Mesenchymal stem cell (in vitro differentiated cells and primary cell): Measurements from ENCODE around the gene RAB11FIP4.

Source experiments
- DNase-seq: peaks from one replicate; pipeline ENCODE4 v3.0.0-alpha.2; 2013
- H2AFZ ChIP-seq: one replicate; pipeline ENCODE4 v1.6.1; 2013; ENCODE audit warnings: low read depth, mild to moderate bottlenecking, control low read depth, inconsistent platforms, low read length, moderate library complexity
- H2AK5ac ChIP-seq: 2 replicates; pipeline ENCODE4 v1.6.1; 2013; ENCODE audit warnings: low read length, moderate library complexity, mild to moderate bottlenecking, inconsistent platforms; ENCODE audit not compliant: severe bottlenecking
- H2BK120ac ChIP-seq: one replicate; pipeline ENCODE4 v1.6.1; 2013; ENCODE audit warnings: low read depth, mild to moderate bottlenecking, inconsistent platforms, low read length, moderate library complexity
- H2BK12ac ChIP-seq, 2 experiments: one replicate each; pipeline ENCODE4 v1.6.1; 2013; ENCODE audit warnings: inconsistent platforms in 2 of 2, low read length in 2 of 2, mild to moderate bottlenecking in 2 of 2, moderate library complexity in 2 of 2, control low read depth in 1 of 2
- H2BK15ac ChIP-seq: one replicate; pipeline ENCODE4 v1.6.1; 2013; ENCODE audit warnings: mild to moderate bottlenecking, low read depth, inconsistent platforms; ENCODE audit not compliant: poor library complexity, severe bottlenecking
- H2BK5ac ChIP-seq: 2 replicates; pipeline ENCODE4 v1.6.1; 2013; ENCODE audit warnings: low read depth, mild to moderate bottlenecking, low read length, control low read depth, inconsistent platforms; ENCODE audit not compliant: poor library complexity, severe bottlenecking
- H3K14ac ChIP-seq, 2 experiments: one replicate each; pipeline ENCODE4 v1.6.1; 2013; ENCODE audit warnings: inconsistent platforms in 2 of 2, low read length in 2 of 2, control low read depth in 1 of 2, mild to moderate bottlenecking in 1 of 2, moderate library complexity in 1 of 2
- H3K18ac ChIP-seq, 2 experiments: one replicate each; pipeline ENCODE4 v1.6.1; 2013; ENCODE audit warnings: inconsistent platforms in 2 of 2, low read length in 2 of 2, control low read depth in 1 of 2, low read depth in 1 of 2, mild to moderate bottlenecking in 1 of 2
- H3K23ac ChIP-seq, 2 experiments: one replicate each; pipeline ENCODE4 v1.6.1; 2013; ENCODE audit warnings: inconsistent platforms in 2 of 2, low read length in 2 of 2, mild to moderate bottlenecking in 2 of 2, moderate library complexity in 2 of 2, control low read depth in 1 of 2
- H3K27ac ChIP-seq: 2 replicates; pipeline ENCODE4 v1.5.1; 2013; ENCODE audit warnings: mild to moderate bottlenecking, moderate library complexity, low read length, control low read depth, inconsistent platforms; ENCODE audit not compliant: poor library complexity, severe bottlenecking
- H3K27me3 ChIP-seq, 2 experiments: 2 replicates each; pipeline versions ENCODE4 v1.6.1 to v1.7.0; 2013; ENCODE audit warnings: low read length in 2 of 2, mild to moderate bottlenecking in 2 of 2, moderate library complexity in 2 of 2, control low read depth in 1 of 2, inconsistent platforms in 1 of 2; ENCODE audit not compliant: control insufficient read depth in 1 of 2, insufficient read depth in 1 of 2
- H3K36me3 ChIP-seq, 2 experiments: 2 replicates each; pipeline versions ENCODE4 v1.6.1 to v1.7.0; 2013; ENCODE audit warnings: low read length in 2 of 2, control low read depth in 1 of 2, inconsistent platforms in 1 of 2, low read depth in 1 of 2, mild to moderate bottlenecking in 1 of 2; ENCODE audit not compliant: insufficient read depth in 2 of 2, control insufficient read depth in 1 of 2
- H3K4ac ChIP-seq, 2 experiments: one replicate each; pipeline ENCODE4 v1.6.1; 2013; ENCODE audit warnings: inconsistent platforms in 2 of 2, low read length in 2 of 2, mild to moderate bottlenecking in 2 of 2, moderate library complexity in 2 of 2, control low read depth in 1 of 2, low read depth in 1 of 2
- H3K4me1 ChIP-seq: 2 replicates; pipeline ENCODE4 v1.6.1; 2013; ENCODE audit warnings: low read depth, low read length, control low read depth; ENCODE audit not compliant: control insufficient read depth, insufficient read depth
- H3K4me2 ChIP-seq: 2 replicates; pipeline ENCODE4 v1.6.1; 2013; ENCODE audit warnings: low read length, mild to moderate bottlenecking, inconsistent platforms; ENCODE audit not compliant: poor library complexity, severe bottlenecking
- H3K4me3 ChIP-seq, 2 experiments: 2 replicates each; pipeline versions ENCODE4 v1.5.1 to v1.7.0; 2013; ENCODE audit warnings: low read length in 2 of 2, mild to moderate bottlenecking in 2 of 2, control low read depth in 1 of 2, low read depth in 1 of 2; ENCODE audit not compliant: insufficient read depth in 1 of 2
- H3K79me1 ChIP-seq: replicated peaks from 2 replicates; pipeline ENCODE4 v1.6.1; 2013; ENCODE audit warnings: mild to moderate bottlenecking, control low read depth, low read length, inconsistent platforms; ENCODE audit not compliant: poor library complexity, severe bottlenecking
- H3K9ac ChIP-seq: 2 replicates; pipeline ENCODE4 v1.7.0; 2013; ENCODE audit warnings: mild to moderate bottlenecking, low read length, moderate library complexity
- H3K9me3 ChIP-seq: 2 replicates; pipeline ENCODE4 v1.7.0; 2013; ENCODE audit warnings: mild to moderate bottlenecking, low read length; ENCODE audit not compliant: control insufficient read depth
- H4K8ac ChIP-seq: one replicate; pipeline ENCODE4 v1.6.1; 2013; ENCODE audit warnings: inconsistent platforms, mild to moderate bottlenecking, low read length, moderate library complexity
- H4K91ac ChIP-seq: one replicate; pipeline ENCODE4 v1.6.1; 2013; ENCODE audit warnings: mild to moderate bottlenecking, low read length, inconsistent platforms
- whole genome bisulfite sequencing: methylation state at CpG from one replicate; pipeline ENCODE4 v1.1.7; 2013; ENCODE audit warnings: mixed read lengths; 5-methylcytosine and 5-hydroxymethylcytosine counted together

RAB11FIP4 gene

GRCh38 chr17:31487063-31487647 is 95.7 kb downstream of the RAB11FIP4 start:
- Histone ChIP-seq H2BK15ac (no peak overlapping the region), H3K9ac (no peak overlapping the region), H3K23ac (peak overlapping the region in 1 of 2 experiments; percentile 90), H3K79me1 (no peaks in the 10 kb centered on the region), H3K36me3 (no peaks in the 10 kb centered on the region), H2BK12ac (no peak overlapping the region), H3K4me1 (peaks cover 11% of the 10 kb centered on the region), H3K18ac (peak overlapping the region in 1 of 2 experiments; percentile 49), H3K4me3 (peak overlapping the region in 1 of 2 experiments; percentile 55), H3K14ac (peak overlapping the region in 1 of 2 experiments; percentile 47), H3K27ac (no peak overlapping the region), H4K8ac (no peak overlapping the region), H2AK5ac (no peak overlapping the region), H3K4me2 (peak overlapping the region; percentile 89), H4K91ac (no peak overlapping the region), H2AFZ (peak overlapping the region; percentile 70), H3K27me3 (peaks cover 79 to 89% of the 10 kb centered on the region in 2 experiments), H3K4ac (no peak overlapping the region), H2BK120ac (no peak overlapping the region), H2BK5ac (no peak overlapping the region), H3K9me3 (no peaks in the 10 kb centered on the region)
- DNase-seq, result no peak
- 27% methylated on average over 15 of the region's 17 CpGs for WGBS

- no peaks in the 10 kb centered on the region for H3K9me3 ChIP-seq
- H3K23ac ChIP-seq, result no peak overlapping the region
- no peak overlapping the region for H4K91ac ChIP-seq
- H3K18ac ChIP-seq, result peak overlapping the region in 1 of 2 experiments; percentile 49
- H3K4me2 ChIP-seq, result peak overlapping the region; percentile 89
- peaks cover 80 to 89% of the 10 kb centered on the region in 2 experiments for H3K27me3 ChIP-seq
- H3K9ac ChIP-seq, result no peak overlapping the region
- H2BK5ac ChIP-seq, result no peak overlapping the region
- peak overlapping the region in 1 of 2 experiments; percentile 47 for H3K14ac ChIP-seq
- no peak overlapping the region for H2AK5ac ChIP-seq
- H2BK15ac ChIP-seq, result no peak overlapping the region
- H2AFZ ChIP-seq, result peak overlapping the region; percentile 70
- H2BK120ac ChIP-seq, result no peak overlapping the region
- peak; percentile 23 for DNase-seq
- H3K4me3 ChIP-seq, result peak overlapping the region in 1 of 2 experiments; percentile 56
- no peaks in the 10 kb centered on the region for H3K79me1 ChIP-seq
- peaks cover 11% of the 10 kb centered on the region for H3K4me1 ChIP-seq
- 1% methylated on average over 65 of the region's 83 CpGs for WGBS
- H2BK12ac ChIP-seq, result no peak overlapping the region
- no peak overlapping the region for H4K8ac ChIP-seq
- H3K36me3 ChIP-seq, result no peaks in the 10 kb centered on the region
- no peak overlapping the region for H3K4ac ChIP-seq
- H3K27ac ChIP-seq, result no peak overlapping the region
Observed at GRCh38 chr17:31487648-31488263, 96.3 kb downstream of the RAB11FIP4 start.

- H3K4ac ChIP-seq, result no peak overlapping the region
- no peak overlapping the region for H3K27ac ChIP-seq
- no peak overlapping the region for H2BK5ac ChIP-seq
- H3K27me3 ChIP-seq, result peaks cover 81 to 90% of the 10 kb centered on the region in 2 experiments
- no peak overlapping the region for H2AFZ ChIP-seq
- H4K8ac ChIP-seq, result no peak overlapping the region
- no peaks in the 10 kb centered on the region for H3K79me1 ChIP-seq
- peak overlapping the region; percentile 89 for H3K4me2 ChIP-seq
- H3K9ac ChIP-seq, result no peak overlapping the region
- no peaks in the 10 kb centered on the region for H3K9me3 ChIP-seq
- 2% methylated on average over 53 of the region's 62 CpGs for WGBS
- H3K23ac ChIP-seq, result peak overlapping the region in 1 of 2 experiments; percentile 92
- no peak overlapping the region for H2AK5ac ChIP-seq
- H2BK120ac ChIP-seq, result no peak overlapping the region
- no peak for DNase-seq
- peak overlapping the region; percentile 18 for H4K91ac ChIP-seq
- no peak overlapping the region for H2BK15ac ChIP-seq
- H3K14ac ChIP-seq, result no peak overlapping the region
- H3K18ac ChIP-seq, result no peak overlapping the region
- peak overlapping the region in 1 of 2 experiments; percentile 56 for H3K4me3 ChIP-seq
- no peak overlapping the region for H2BK12ac ChIP-seq
- peaks cover 11% of the 10 kb centered on the region for H3K4me1 ChIP-seq
- no peaks in the 10 kb centered on the region for H3K36me3 ChIP-seq
Observed at GRCh38 chr17:31488264-31488981, 96.9 kb downstream of the RAB11FIP4 start.

- no peak overlapping the region for H3K9ac ChIP-seq
- peaks cover 85 to 92% of the 10 kb centered on the region in 2 experiments for H3K27me3 ChIP-seq
- H4K8ac ChIP-seq, result no peak overlapping the region
- no peaks in the 10 kb centered on the region for H3K79me1 ChIP-seq
- DNase-seq, result no peak
- peaks cover 11% of the 10 kb centered on the region for H3K4me1 ChIP-seq
- H2AFZ ChIP-seq, result no peak overlapping the region
- no peak overlapping the region for H4K91ac ChIP-seq
- H2AK5ac ChIP-seq, result no peak overlapping the region
- no peak overlapping the region for H2BK120ac ChIP-seq
- H3K4me3 ChIP-seq, result no peak overlapping the region
- no peak overlapping the region for H2BK15ac ChIP-seq
- H2BK5ac ChIP-seq, result no peak overlapping the region
- no peak overlapping the region for H3K27ac ChIP-seq
- peak overlapping the region in 1 of 2 experiments; percentile 14 for H3K23ac ChIP-seq
- WGBS, result 29% methylated on average over 4 of the region's 4 CpGs
- H2BK12ac ChIP-seq, result no peak overlapping the region
- no peak overlapping the region for H3K4ac ChIP-seq
- H3K4me2 ChIP-seq, result no peak overlapping the region
- H3K18ac ChIP-seq, result no peak overlapping the region
- no peaks in the 10 kb centered on the region for H3K9me3 ChIP-seq
- H3K14ac ChIP-seq, result no peak overlapping the region
- H3K36me3 ChIP-seq, result no peaks in the 10 kb centered on the region
Observed at GRCh38 chr17:31488982-31489294, 97.5 kb downstream of the RAB11FIP4 start.
